Right lobe of liver (tissue), 6 donors: ENCODE results near the gene CEP192. TPM values are rescaled to one million over a fixed set of nuclear protein-coding genes. Genes with fewer than 3 reads are reported as not detected.

ENCODE experiments used
- ATAC-seq, 4 donors: fragments of 200-7000 bp; cut with Tn5 transposase; one replicate each; pipeline ENCODE4 v1.9.1; 2020; ENCODE audit warnings: mild to moderate bottlenecking in 4 of 4, moderate library complexity in 4 of 4
- DNase-seq, 3 donors: peaks; one replicate each; pipeline ENCODE4 v3.0.0-alpha.2; 2020
- H3K27ac ChIP-seq, 3 donors: fragments of 200-600 bp; one replicate each; pipeline ENCODE4 v1.8.0; 2022
- H3K27me3 ChIP-seq, 2 donors: fragments of 200-600 bp; one replicate each; pipeline ENCODE4 v1.8.0; 2022
- H3K36me3 ChIP-seq, 4 donors: fragments of 200-600 bp; sonication (generic) in 1 of 4; one replicate each; pipeline versions ENCODE4 v1.5.1 to v1.8.0; 2017 to 2022; ENCODE audit warnings: control low read depth in 1 of 4
- H3K4me1 ChIP-seq, 4 donors: fragments of 200-600 bp; sonication (generic) in 1 of 4; one replicate each; pipeline versions ENCODE4 v1.5.1 to v1.8.0; 2017 to 2022; ENCODE audit warnings: control low read depth in 1 of 4
- H3K4me3 ChIP-seq, 3 donors: fragments of 200-600 bp; one replicate each; pipeline ENCODE4 v1.8.0; 2022
- H3K9me3 ChIP-seq, 4 donors: fragments of 200-600 bp; sonication (generic) in 1 of 4; one replicate each; pipeline versions ENCODE4 v1.5.1 to v1.8.0; 2017 to 2022; ENCODE audit warnings: control low read depth in 1 of 4
- CTCF ChIP-seq, 4 donors: fragments of 200-600 bp in 3 of 4; fragments of 450-650 bp in 1 of 4; IDR thresholded peaks; one replicate each; pipeline versions ENCODE4 v1.5.1 to v1.8.0; 2016 to 2022; ENCODE audit warnings: antibody characterized with exemption in 4 of 4, mild to moderate bottlenecking in 2 of 4
- POLR2A ChIP-seq: fragments of 450-650 bp; IDR thresholded peaks from one replicate; pipeline ENCODE4 v1.6.1; 2017; ENCODE audit warnings: antibody characterized with exemption, mild to moderate bottlenecking
- WGBS: methylation state at CpG from one replicate; pipeline ENCODE4 v1.1.6; 2018; ENCODE audit warnings: low coverage, low lambda C conversion rate; ENCODE audit not compliant: insufficient coverage; ENCODE audit errors: missing lambda C conversion rate; 5-methylcytosine and 5-hydroxymethylcytosine counted together
- intact Hi-C, 2 donors: fragments of 100-400 bp; cut with DNase I; formaldehyde crosslinking; loops; one replicate each; pipeline versions ENCODE4 v1.11.2 to v1.14.1; 2022
- total RNA-seq, 6 experiments: library from RNA; depleted of rRNA in 2 of 6; stranded (reverse); fragments of >200 nt in 2 of 6; fragmentation: NEBNext Ultra II Directional in 3 of 6; extraction: Animal tissue kit (Norgen Biotek cat#: 25700) in 3 of 6; gene quantifications; one replicate each; pipeline versions ENCODE4 v1.1.0 to v1.2.4, GENCODE V29; 2016 to 2023
- donor health status: DM: no; HTN: yes; CAD: no.
- donor health status: DM: no; HTN: no; CAD: no.
- donor health status: DM: no; HTN: no; CAD: no.
- donor health status: DM: no; HTN: yes; CAD: no.
- donor health status: DM: no; HTN: yes; CAD: no.

The CEP192 gene
- total RNA-seq, 6 experiments from 2014 or later, result 7.5 to 9.1 (median 8.3) TPM

GRCh38 chr18:13141209-13141608 lies 150.0 kb downstream of the CEP192 start:
- Histone ChIP-seq H3K4me1 (peaks cover 0 to 17% (median 7%) of the 10 kb centered on the region in 4 donors), H3K4me3 (no peak overlapping the region), H3K36me3 (no peaks in the 10 kb centered on the region), H3K27me3 (no peaks in the 10 kb centered on the region), H3K27ac (no peak overlapping the region), H3K9me3 (no peaks in the 10 kb centered on the region)
- TF ChIP-seq POLR2A (no peak), CTCF (IDR thresholded peaks at IDR 0.05) (no peak)
- intact Hi-C loops, result no loop called here
- DNase-seq (no peak), ATAC-seq (no peak)
- 61% methylated on average over 3 of the region's 6 CpGs for WGBS

- no peak for DNase-seq
- TF ChIP-seq CTCF (IDR thresholded peaks at IDR 0.05) (no peak), POLR2A (no peak)
- Histone ChIP-seq H3K36me3 (no peaks in the 10 kb centered on the region), H3K27ac (no peak overlapping the region), H3K27me3 (no peaks in the 10 kb centered on the region), H3K9me3 (no peaks in the 10 kb centered on the region), H3K4me3 (no peak overlapping the region), H3K4me1 (no peaks in the 10 kb centered on the region)
- intact Hi-C loops, result no loop called here
- no peak for ATAC-seq
- 81% methylated on average over 3 of the region's 4 CpGs for WGBS
These were observed 154.6 kb downstream of the CEP192 start for GRCh38 chr18:13145636-13146190.

GRCh38 chr18:13147130-13147529 lies 156.0 kb downstream of the CEP192 start:
- intact Hi-C loops, result no loop called here
- Histone ChIP-seq H3K27me3 (no peaks in the 10 kb centered on the region), H3K36me3 (no peaks in the 10 kb centered on the region), H3K27ac (no peak overlapping the region), H3K4me1 (no peaks in the 10 kb centered on the region), H3K9me3 (no peaks in the 10 kb centered on the region), H3K4me3 (no peak overlapping the region)
- no peak for TF ChIP-seq POLR2A
- no peak for TF ChIP-seq CTCF (IDR thresholded peaks at IDR 0.05)
- DNase-seq (no peak), ATAC-seq (peak; percentile 24 to 49 (median 41))
- 44% methylated on average over 5 of the region's 6 CpGs for WGBS

GRCh38 chr18:13151656-13152055 lies 160.5 kb downstream of the CEP192 start:
- no peaks in the 10 kb centered on the region for H3K9me3 ChIP-seq
- intact Hi-C loops, result no loop called here
- H3K4me3 ChIP-seq, result no peak overlapping the region
- 85% methylated on average over 5 of the region's 5 CpGs for WGBS
- no peaks in the 10 kb centered on the region for H3K27me3 ChIP-seq
- no peaks in the 10 kb centered on the region for H3K4me1 ChIP-seq
- no peaks in the 10 kb centered on the region for H3K36me3 ChIP-seq
- no peak overlapping the region for H3K27ac ChIP-seq
- no peak for DNase-seq
- ATAC-seq, result no peak
- TF ChIP-seq POLR2A (no peak), CTCF (IDR thresholded peaks at IDR 0.05) (no peak)

- no peaks in the 10 kb centered on the region for H3K36me3 ChIP-seq
- ATAC-seq, result no peak
- TF ChIP-seq POLR2A (no peak), CTCF (IDR thresholded peaks at IDR 0.05) (no peak)
- H3K4me3 ChIP-seq, result no peak overlapping the region
- no peaks in the 10 kb centered on the region for H3K27me3 ChIP-seq
- H3K9me3 ChIP-seq, result no peaks in the 10 kb centered on the region
- DNase-seq, result no peak
- H3K27ac ChIP-seq, result no peak overlapping the region
- H3K4me1 ChIP-seq, result no peaks in the 10 kb centered on the region
- intact Hi-C loops, result no loop called here
- 79% methylated on average over 1 of the region's 1 CpG for WGBS
These were observed 167.3 kb downstream of the CEP192 start for GRCh38 chr18:13158428-13158827.
